Stimulated activated memory B cell treated with anti-CD40 and anti-IgM and Interleukin-4, amounts not matched to agents 10 μg/mL and 1 μg/mL and 100 μg/mL, for 72 hours (primary cell): ENCODE results near the gene DTNBP1.

Experiments used
- ATAC-seq: fragments of 150-1000 bp; cut with Tn5 transposase; 2 replicates; pipeline ENCODE4 v1.10.0; 2021
- H3K27ac Mint-ChIP-seq: one replicate; pipeline ENCODE4 v1.8.0; 2022; ENCODE audit warnings: mild to moderate bottlenecking, mixed read lengths
- H3K27me3 Mint-ChIP-seq: one replicate; pipeline ENCODE4 v1.8.0; 2022; ENCODE audit warnings: mixed read lengths
- H3K36me3 Mint-ChIP-seq: one replicate; pipeline ENCODE4 v1.8.0; 2022; ENCODE audit warnings: mixed read lengths
- H3K4me1 Mint-ChIP-seq: one replicate; pipeline ENCODE4 v1.8.0; 2022; ENCODE audit warnings: mixed read lengths
- H3K4me3 Mint-ChIP-seq: one replicate; pipeline ENCODE4 v1.8.0; 2022; ENCODE audit warnings: mild to moderate bottlenecking, moderate library complexity, mixed read lengths
- H3K9me3 Mint-ChIP-seq: one replicate; pipeline ENCODE4 v1.8.0; 2022; ENCODE audit warnings: mixed read lengths

DTNBP1 gene

GRCh38 chr6:15595461-15596173 is 67.2 kb downstream of the DTNBP1 start:
- ATAC-seq, result no peak
- no peak overlapping the region for H3K27ac Mint-ChIP-seq
- no peaks in the 10 kb centered on the region for H3K9me3 Mint-ChIP-seq
- H3K27me3 Mint-ChIP-seq, result no peaks in the 10 kb centered on the region
- peaks cover 27% of the 10 kb centered on the region for H3K36me3 Mint-ChIP-seq
- peaks cover 38% of the 10 kb centered on the region for H3K4me1 Mint-ChIP-seq
- H3K4me3 Mint-ChIP-seq, result no peak overlapping the region

- no peak for ATAC-seq
- H3K4me1 Mint-ChIP-seq, result peaks cover 39% of the 10 kb centered on the region
Observed at GRCh38 chr6:15594512-15595259, 68.1 kb downstream of the DTNBP1 start.

GRCh38 chr6:15593798-15594197 is 69.0 kb downstream of the DTNBP1 start:
- no peaks in the 10 kb centered on the region for H3K27me3 Mint-ChIP-seq
- H3K4me3 Mint-ChIP-seq, result no peak overlapping the region
- H3K36me3 Mint-ChIP-seq, result peaks cover 40% of the 10 kb centered on the region
- no peak for ATAC-seq
- H3K9me3 Mint-ChIP-seq, result peaks cover 2% of the 10 kb centered on the region
- H3K27ac Mint-ChIP-seq, result no peak overlapping the region
- peaks cover 48% of the 10 kb centered on the region for H3K4me1 Mint-ChIP-seq

More at GRCh38 chr6:15594512-15595259, 68.1 kb downstream of the DTNBP1 start:
- peaks cover 2% of the 10 kb centered on the region for H3K9me3 Mint-ChIP-seq
- peaks cover 31% of the 10 kb centered on the region for H3K36me3 Mint-ChIP-seq
- no peak overlapping the region for H3K27ac Mint-ChIP-seq
- H3K4me3 Mint-ChIP-seq, result no peak overlapping the region
- H3K27me3 Mint-ChIP-seq, result no peaks in the 10 kb centered on the region

- H3K4me3 Mint-ChIP-seq, result no peak overlapping the region
- peaks cover 45% of the 10 kb centered on the region for H3K36me3 Mint-ChIP-seq
- no peak for ATAC-seq
- H3K27ac Mint-ChIP-seq, result no peak overlapping the region
- H3K9me3 Mint-ChIP-seq, result peaks cover 2% of the 10 kb centered on the region
- H3K27me3 Mint-ChIP-seq, result no peaks in the 10 kb centered on the region
- peaks cover 50% of the 10 kb centered on the region for H3K4me1 Mint-ChIP-seq
Observed at GRCh38 chr6:15592610-15593009, 70.2 kb downstream of the DTNBP1 start.

- Mint-ChIP-seq H3K9me3 (peaks cover 2% of the 10 kb centered on the region), H3K27ac (no peak overlapping the region), H3K4me3 (no peak overlapping the region), H3K4me1 (peaks cover 40% of the 10 kb centered on the region), H3K36me3 (peaks cover 23% of the 10 kb centered on the region), H3K27me3 (no peaks in the 10 kb centered on the region)
- no peak for ATAC-seq
Observed at GRCh38 chr6:15588971-15589634, 73.7 kb downstream of the DTNBP1 start.

GRCh38 chr6:15586503-15586902 is 76.3 kb downstream of the DTNBP1 start:
- Mint-ChIP-seq H3K27ac (no peak overlapping the region), H3K27me3 (no peaks in the 10 kb centered on the region), H3K36me3 (peaks cover 23% of the 10 kb centered on the region), H3K4me1 (peaks cover 33% of the 10 kb centered on the region), H3K4me3 (no peak overlapping the region), H3K9me3 (peaks cover 2% of the 10 kb centered on the region)
- ATAC-seq, result no peak

- Mint-ChIP-seq H3K9me3 (peaks cover 2% of the 10 kb centered on the region), H3K4me1 (peaks cover 33% of the 10 kb centered on the region), H3K36me3 (peaks cover 23% of the 10 kb centered on the region), H3K27me3 (no peaks in the 10 kb centered on the region), H3K27ac (no peak overlapping the region), H3K4me3 (no peak overlapping the region)
- no peak for ATAC-seq
Observed at GRCh38 chr6:15585760-15586214, 77.0 kb downstream of the DTNBP1 start.

- H3K4me3 Mint-ChIP-seq, result no peak overlapping the region
- no peaks in the 10 kb centered on the region for H3K27me3 Mint-ChIP-seq
- H3K27ac Mint-ChIP-seq, result no peak overlapping the region
- ATAC-seq, result no peak
- H3K9me3 Mint-ChIP-seq, result no peaks in the 10 kb centered on the region
- H3K36me3 Mint-ChIP-seq, result peaks cover 19% of the 10 kb centered on the region
- H3K4me1 Mint-ChIP-seq, result peaks cover 33% of the 10 kb centered on the region
Observed at GRCh38 chr6:15582499-15582898, 80.3 kb downstream of the DTNBP1 start.

GRCh38 chr6:15581751-15582150 is 81.1 kb downstream of the DTNBP1 start:
- H3K9me3 Mint-ChIP-seq, result no peaks in the 10 kb centered on the region
- no peak for ATAC-seq
- H3K4me3 Mint-ChIP-seq, result no peak overlapping the region
- peaks cover 36% of the 10 kb centered on the region for H3K4me1 Mint-ChIP-seq
- H3K27ac Mint-ChIP-seq, result no peak overlapping the region
- no peaks in the 10 kb centered on the region for H3K27me3 Mint-ChIP-seq
- H3K36me3 Mint-ChIP-seq, result peaks cover 26% of the 10 kb centered on the region

- Mint-ChIP-seq H3K27me3 (no peaks in the 10 kb centered on the region), H3K9me3 (no peaks in the 10 kb centered on the region), H3K4me3 (no peak overlapping the region), H3K27ac (no peak overlapping the region), H3K36me3 (peaks cover 35% of the 10 kb centered on the region), H3K4me1 (peaks cover 37% of the 10 kb centered on the region)
- ATAC-seq, result no peak
Observed at GRCh38 chr6:15580326-15580725, 82.5 kb downstream of the DTNBP1 start.

- no peak overlapping the region for H3K4me3 Mint-ChIP-seq
- peaks cover 39% of the 10 kb centered on the region for H3K4me1 Mint-ChIP-seq
- peaks cover 41% of the 10 kb centered on the region for H3K36me3 Mint-ChIP-seq
- no peak for ATAC-seq
- no peaks in the 10 kb centered on the region for H3K27me3 Mint-ChIP-seq
- no peaks in the 10 kb centered on the region for H3K9me3 Mint-ChIP-seq
- H3K27ac Mint-ChIP-seq, result no peak overlapping the region
Observed at GRCh38 chr6:15578716-15579391, 84.0 kb downstream of the DTNBP1 start.

GRCh38 chr6:15577550-15578171 is 85.2 kb downstream of the DTNBP1 start:
- Mint-ChIP-seq H3K4me1 (peaks cover 39% of the 10 kb centered on the region), H3K36me3 (peaks cover 45% of the 10 kb centered on the region), H3K4me3 (no peak overlapping the region), H3K27ac (no peak overlapping the region), H3K9me3 (no peaks in the 10 kb centered on the region), H3K27me3 (no peaks in the 10 kb centered on the region)
- ATAC-seq, result no peak

- Mint-ChIP-seq H3K36me3 (peaks cover 45% of the 10 kb centered on the region), H3K27me3 (no peaks in the 10 kb centered on the region), H3K4me1 (peaks cover 39% of the 10 kb centered on the region), H3K27ac (peak overlapping the region; percentile 12), H3K4me3 (no peak overlapping the region), H3K9me3 (no peaks in the 10 kb centered on the region)
- no peak for ATAC-seq
Observed at GRCh38 chr6:15577106-15577505, 85.7 kb downstream of the DTNBP1 start.

GRCh38 chr6:15575357-15576033 is 87.3 kb downstream of the DTNBP1 start:
- no peak for ATAC-seq
- Mint-ChIP-seq H3K27ac (peak overlapping the region; percentile 79), H3K9me3 (no peaks in the 10 kb centered on the region), H3K4me1 (peaks cover 39% of the 10 kb centered on the region), H3K4me3 (no peak overlapping the region), H3K27me3 (no peaks in the 10 kb centered on the region), H3K36me3 (peaks cover 45% of the 10 kb centered on the region)
